HepG2 (cell line): ENCODE data around the gene TMEM247. TPM values are rescaled to one million over a fixed set of nuclear protein-coding genes. Genes with fewer than 3 reads are reported as not detected.

Experiments
- ATF7 ChIP-seq, 2 experiments: fragments of 450-650 bp in 1 of 2; sonication (generic) in 1 of 2; formaldehyde crosslinking in 1 of 2; IDR thresholded peaks; 2 replicates each; pipeline versions ENCODE4 v1.4.0 to v1.6.1; 2016 to 2020; ENCODE audit warnings: antibody characterized with exemption in 1 of 2, mild to moderate bottlenecking in 1 of 2, missing genetic modification reagents in 1 of 2
- BRF2 ChIP-seq: sonication (generic); formaldehyde crosslinking; IDR thresholded peaks from 2 replicates; pipeline ENCODE4 v1.8.1; 2022; ENCODE audit warnings: mild to moderate bottlenecking, missing genetic modification reagents
- CENPT ChIP-seq: sonication (generic); formaldehyde crosslinking; IDR thresholded peaks from 2 replicates; pipeline ENCODE4 v1.8.0; 2022; ENCODE audit warnings: low read depth, mild to moderate bottlenecking, moderate library complexity, missing genetic modification reagents
- CHCHD3 ChIP-seq: sonication (generic); formaldehyde crosslinking; IDR thresholded peaks from 2 replicates; pipeline ENCODE4 v1.8.0; 2022; ENCODE audit warnings: mild to moderate bottlenecking, missing genetic modification reagents, moderate library complexity
- DNMT1 ChIP-seq: sonication (generic); formaldehyde crosslinking; IDR thresholded peaks from 2 replicates; pipeline ENCODE4 v1.5.1; 2020; ENCODE audit warnings: mild to moderate bottlenecking, missing genetic modification reagents
- ELK4 ChIP-seq: sonication (generic); formaldehyde crosslinking; IDR thresholded peaks from 2 replicates; pipeline ENCODE4 v1.9.0; 2021; ENCODE audit warnings: missing genetic modification reagents, borderline replicate concordance
- FOXC1 ChIP-seq: sonication (generic); formaldehyde crosslinking; IDR thresholded peaks from 2 replicates; pipeline ENCODE4 v1.8.0; 2022; ENCODE audit warnings: mild to moderate bottlenecking, missing genetic modification reagents, borderline replicate concordance
- GATAD1 ChIP-seq: IDR thresholded peaks from 2 replicates; pipeline ENCODE4 v1.6.1; 2016; ENCODE audit warnings: missing genetic modification reagents, missing compliant biosample characterization
- KAT7 ChIP-seq: IDR thresholded peaks from 2 replicates; pipeline ENCODE4 v1.6.1; 2018; ENCODE audit warnings: borderline replicate concordance, missing compliant biosample characterization
- LBX2 ChIP-seq: sonication (generic); formaldehyde crosslinking; IDR thresholded peaks from 2 replicates; pipeline ENCODE4 v1.5.0; 2020; ENCODE audit warnings: missing genetic modification reagents, mild to moderate bottlenecking, borderline replicate concordance
- MAFG ChIP-seq: sonication (generic); formaldehyde crosslinking; IDR thresholded peaks from 2 replicates; pipeline ENCODE4 v1.5.1; 2020; ENCODE audit warnings: mild to moderate bottlenecking, missing genetic modification reagents
- MED1 ChIP-seq: sonication (generic); formaldehyde crosslinking; IDR thresholded peaks from 2 replicates; pipeline ENCODE4 v1.4.0; 2020; ENCODE audit warnings: missing genetic modification reagents
- MED8 ChIP-seq: sonication (generic); formaldehyde crosslinking; IDR thresholded peaks from 2 replicates; pipeline ENCODE4 v1.8.1; 2023; ENCODE audit warnings: mild to moderate bottlenecking, missing genetic modification reagents; ENCODE audit not compliant: insufficient replicate concordance
- MTA1 ChIP-seq: sonication (generic); formaldehyde crosslinking; IDR thresholded peaks from 2 replicates; pipeline ENCODE4 v1.4.0; 2020; ENCODE audit warnings: missing genetic modification reagents, mild to moderate bottlenecking, borderline replicate concordance
- NR1H2 ChIP-seq: sonication (generic); formaldehyde crosslinking; IDR thresholded peaks from 2 replicates; pipeline ENCODE4 v1.8.1; 2022; ENCODE audit warnings: low read depth, missing genetic modification reagents, borderline replicate concordance
- RARA ChIP-seq: IDR thresholded peaks from 2 replicates; pipeline ENCODE4 v1.6.1; 2016; ENCODE audit warnings: missing genetic modification reagents, missing compliant biosample characterization
- SOX13 ChIP-seq, 3 experiments: fragments of 450-650 bp in 1 of 3; sonication (generic) in 1 of 3; formaldehyde crosslinking in 1 of 3; IDR thresholded peaks in 2 of 3; conservative IDR thresholded peaks in 1 of 3; 2 replicates each; pipeline versions ENCODE4 v1.5.0 to v1.6.1; 2016 to 2020; ENCODE audit warnings: antibody characterized with exemption in 1 of 3, mild to moderate bottlenecking in 1 of 3, missing compliant biosample characterization in 1 of 3, missing genetic modification reagents in 1 of 3, moderate library complexity in 1 of 3
- TBX2 ChIP-seq: sonication (generic); formaldehyde crosslinking; IDR thresholded peaks from 2 replicates; pipeline ENCODE4 v1.5.0; 2020; ENCODE audit warnings: missing genetic modification reagents, mild to moderate bottlenecking, borderline replicate concordance
- ZFP36L1 ChIP-seq: sonication (generic); formaldehyde crosslinking; IDR thresholded peaks from 2 replicates; pipeline ENCODE4 v1.8.0; 2022; ENCODE audit warnings: mild to moderate bottlenecking, missing genetic modification reagents, moderate library complexity
- ZNF124 ChIP-seq: sonication (generic); formaldehyde crosslinking; IDR thresholded peaks from 2 replicates; pipeline ENCODE4 v1.4.0; 2020; ENCODE audit warnings: missing genetic modification reagents
- ZNF317 ChIP-seq: sonication (generic); formaldehyde crosslinking; IDR thresholded peaks from 2 replicates; pipeline ENCODE4 v1.5.0; 2020; ENCODE audit warnings: mild to moderate bottlenecking, missing genetic modification reagents
- ZNF350 ChIP-seq: sonication (generic); formaldehyde crosslinking; IDR thresholded peaks from 2 replicates; pipeline ENCODE4 v1.4.0; 2020; ENCODE audit warnings: mild to moderate bottlenecking, low read depth, missing genetic modification reagents, borderline replicate concordance
- ZNF768 ChIP-seq: sonication (generic); formaldehyde crosslinking; IDR thresholded peaks from 2 replicates; pipeline ENCODE4 v1.4.0; 2020; ENCODE audit warnings: missing genetic modification reagents
- ZNF891 ChIP-seq: sonication (generic); formaldehyde crosslinking; IDR thresholded peaks from 2 replicates; pipeline ENCODE4 v1.5.0; 2020; ENCODE audit warnings: mild to moderate bottlenecking, missing genetic modification reagents
- polyA plus RNA-seq, 8 experiments: library from polyadenylated mRNA; depleted of rRNA in 3 of 8; stranded (reverse) in 7 of 8; unstranded in 1 of 8; fragments of >200 nt; fragmentation: Illumina TruSeq in 4 of 8; extraction: Trizol in 4 of 8; gene quantifications; 2 replicates each; pipeline versions ENCODE4 v1.2.1 to v1.2.3, GENCODE V29; 2011 to 2016; ENCODE audit warnings: low read depth in 4 of 8, missing spikeins in 1 of 8, mixed read lengths in 1 of 8; ENCODE audit not compliant: insufficient read depth in 1 of 8
- total RNA-seq, 5 experiments: library from RNA; depleted of rRNA; stranded (reverse); fragments of >200 nt; fragmentation: Illumina TruSeq; extraction: Trizol; gene quantifications; 2 replicates each; pipeline ENCODE4 v1.2.3, GENCODE V29; 2016; ENCODE audit warnings: low read depth in 1 of 5
- TF ChIP-seq, protein P1 (sequence below): sonication (generic); formaldehyde crosslinking; IDR thresholded peaks from 2 replicates; pipeline ENCODE4 v1.4.0; 2020; ENCODE audit warnings: missing genetic modification reagents

TMEM247 gene
- total and polyA plus RNA-seq, 2 of the 13 experiments (the other 11 are each of a cell fraction or from before 2014, with no cell fraction given) = not detected

- TF ChIP-seq NR1H2 (CRISPR knock-in tag) (no peak), MED8 (CRISPR knock-in tag) (no peak), LBX2 (no peak), TBX2 (no peak), ATF7 (IDR thresholded peaks at IDR 0.05) (no peak), ATF7 (CRISPR knock-in tag; IDR thresholded peaks at IDR 0.05) (no peak), DNMT1 (CRISPR knock-in tag) (0 out of 2 replicates have a peak, but pooled peaks have one; percentile 41), ZNF350 (CRISPR knock-in tag) (0 out of 2 replicates have a peak, but pooled peaks have one; percentile 7), FOXC1 (no peak), ZNF768 (CRISPR knock-in tag) (no peak), MTA1 (no peak), GATAD1 (CRISPR knock-in tag) (no peak), CHCHD3 (CRISPR knock-in tag) (no peak), KAT7 (CRISPR knock-in tag) (peak; percentile 10; the same call in 1 of the 2 replicates), CENPT (CRISPR knock-in tag) (no peak), ZFP36L1 (CRISPR knock-in tag) (no peak), ZNF317 (CRISPR knock-in tag) (0 out of 2 replicates have a peak, but pooled peaks have one; percentile 41), ZNF891 (CRISPR knock-in tag) (0 out of 2 replicates have a peak, but pooled peaks have one; percentile 24), ELK4 (CRISPR knock-in tag) (no peak), ZNF124 (CRISPR knock-in tag) (0 out of 2 replicates have a peak, but pooled peaks have one; percentile 11), BRF2 (CRISPR knock-in tag) (0 out of 2 replicates have a peak, but pooled peaks have one; percentile 12), MED1 (CRISPR knock-in tag) (no peak; the same call in 1 of the 2 replicates), RARA (CRISPR knock-in tag) (no peak), MAFG (CRISPR knock-in tag) (no peak), SOX13 (IDR thresholded peaks at IDR 0.05) (no peak), SOX13 (CRISPR knock-in tag; conservative IDR thresholded peaks at IDR 0.05 in 1 of 2, IDR thresholded peaks at IDR 0.05 in 1 of 2) (no peak)
- TF ChIP-seq, protein P1, sequence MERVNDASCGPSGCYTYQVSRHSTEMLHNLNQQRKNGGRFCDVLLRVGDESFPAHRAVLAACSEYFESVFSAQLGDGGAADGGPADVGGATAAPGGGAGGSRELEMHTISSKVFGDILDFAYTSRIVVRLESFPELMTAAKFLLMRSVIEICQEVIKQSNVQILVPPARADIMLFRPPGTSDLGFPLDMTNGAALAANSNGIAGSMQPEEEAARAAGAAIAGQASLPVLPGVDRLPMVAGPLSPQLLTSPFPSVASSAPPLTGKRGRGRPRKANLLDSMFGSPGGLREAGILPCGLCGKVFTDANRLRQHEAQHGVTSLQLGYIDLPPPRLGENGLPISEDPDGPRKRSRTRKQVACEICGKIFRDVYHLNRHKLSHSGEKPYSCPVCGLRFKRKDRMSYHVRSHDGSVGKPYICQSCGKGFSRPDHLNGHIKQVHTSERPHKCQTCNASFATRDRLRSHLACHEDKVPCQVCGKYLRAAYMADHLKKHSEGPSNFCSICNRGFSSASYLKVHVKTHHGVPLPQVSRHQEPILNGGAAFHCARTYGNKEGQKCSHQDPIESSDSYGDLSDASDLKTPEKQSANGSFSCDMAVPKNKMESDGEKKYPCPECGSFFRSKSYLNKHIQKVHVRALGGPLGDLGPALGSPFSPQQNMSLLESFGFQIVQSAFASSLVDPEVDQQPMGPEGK (CRISPR knock-in tag) = peak; percentile 45
Measured at GRCh38 chr2:46460241-46460921, 19.0 kb upstream of the TMEM247 start (continued).
